Neural progenitor cell (in vitro differentiated cells): ENCODE measurements around the gene MYRIP. TPM values are rescaled to one million over a fixed set of nuclear protein-coding genes. Genes with fewer than 3 reads are reported as not detected.

Source experiments
- DNase-seq: peaks from one replicate; pipeline ENCODE4 v3.0.0-alpha.2; 2016; ENCODE audit warnings: low spot score
- H2AFZ ChIP-seq: fragments of 200-600 bp; sonication (generic); replicated peaks from 2 replicates; pipeline ENCODE4 v1.6.1; 2016; ENCODE audit warnings: antibody characterized with exemption
- H3F3A ChIP-seq: fragments of 200-600 bp; sonication (generic); 2 replicates; pipeline ENCODE4 v1.6.1; 2016; ENCODE audit warnings: antibody characterized with exemption, low read depth
- H3K27ac ChIP-seq: fragments of 200-600 bp; sonication (generic); 2 replicates; pipeline ENCODE4 v1.5.1; 2016; ENCODE audit warnings: mild to moderate bottlenecking
- H3K27me3 ChIP-seq: fragments of 200-600 bp; sonication (generic); 2 replicates; pipeline ENCODE4 v1.6.1; 2016; ENCODE audit warnings: mild to moderate bottlenecking, moderate library complexity
- H3K36me3 ChIP-seq: fragments of 200-600 bp; sonication (generic); 2 replicates; pipeline ENCODE4 v1.5.1; 2016
- H3K4me1 ChIP-seq: fragments of 200-600 bp; sonication (generic); 2 replicates; pipeline ENCODE4 v1.6.1; 2016; ENCODE audit warnings: mixed run types
- H3K4me2 ChIP-seq: fragments of 200-600 bp; sonication (generic); 2 replicates; pipeline ENCODE4 v1.6.1; 2016
- H3K4me3 ChIP-seq: fragments of 200-600 bp; sonication (generic); 2 replicates; pipeline ENCODE4 v1.5.1; 2016
- H3K79me2 ChIP-seq: fragments of 200-600 bp; sonication (generic); 2 replicates; pipeline ENCODE4 v1.6.1; 2016; ENCODE audit warnings: low read depth
- H3K9ac ChIP-seq: fragments of 200-600 bp; sonication (generic); 2 replicates; pipeline ENCODE4 v1.6.1; 2016
- H3K9me3 ChIP-seq: fragments of 200-600 bp; sonication (generic); 2 replicates; pipeline ENCODE4 v1.5.1; 2016; ENCODE audit warnings: low read depth
- H4K20me1 ChIP-seq: fragments of 200-600 bp; sonication (generic); 2 replicates; pipeline ENCODE4 v1.6.1; 2016; ENCODE audit warnings: low read depth
- H3K27ac Mint-ChIP-seq: 3 replicates; pipeline ENCODE4 v1.8.0; 2021; ENCODE audit warnings: mixed read lengths
- H3K27me3 Mint-ChIP-seq: 2 replicates; pipeline ENCODE4 v1.8.0; 2022; ENCODE audit warnings: low read depth, mild to moderate bottlenecking, inconsistent platforms, moderate library complexity, mixed read lengths; ENCODE audit not compliant: insufficient read depth
- H3K36me3 Mint-ChIP-seq: 3 replicates; pipeline ENCODE4 v1.8.0; 2021; ENCODE audit warnings: mixed read lengths
- H3K4me1 Mint-ChIP-seq: 3 replicates; pipeline ENCODE4 v1.8.0; 2021; ENCODE audit warnings: mixed read lengths
- H3K4me3 Mint-ChIP-seq: 3 replicates; pipeline ENCODE4 v1.8.0; 2021; ENCODE audit warnings: mild to moderate bottlenecking, moderate library complexity, mixed read lengths
- H3K9me3 Mint-ChIP-seq: 3 replicates; pipeline ENCODE4 v1.8.0; 2020; ENCODE audit warnings: mixed read lengths
- CTCF ChIP-seq: fragments of 200-600 bp; sonication (generic); IDR thresholded peaks from 2 replicates; pipeline ENCODE4 v1.5.1; 2017; ENCODE audit warnings: antibody characterized with exemption, mild to moderate bottlenecking
- EZH2 ChIP-seq: fragments of 200-600 bp; sonication (generic); IDR thresholded peaks from 2 replicates; pipeline ENCODE4 v1.6.1; 2017; ENCODE audit warnings: antibody characterized with exemption, mild to moderate bottlenecking, moderate library complexity
- EZH2phosphoT487 ChIP-seq: fragments of 200-600 bp; sonication (generic); IDR thresholded peaks from 2 replicates; pipeline ENCODE4 v1.6.1; 2017; ENCODE audit warnings: antibody characterized with exemption
- total RNA-seq: library from RNA; depleted of rRNA; stranded (reverse); fragments of >200 nt; gene quantifications from 2 replicates; pipeline ENCODE4 v1.2.3, GENCODE V29; 2015; ENCODE audit warnings: low replicate concordance

MYRIP gene
- total RNA-seq, 1 donor from 2014 or later = 0.62 TPM

- Mint-ChIP-seq H3K4me1 (no peaks in the 10 kb centered on the region), H3K27ac (no peak overlapping the region), H3K36me3 (no peaks in the 10 kb centered on the region), H3K27me3 (no peaks in the 10 kb centered on the region), H3K4me3 (no peak overlapping the region), H3K9me3 (no peaks in the 10 kb centered on the region)
- peaks cover 5% of the 10 kb centered on the region for H3K4me1 ChIP-seq
- no peak overlapping the region for H3K27ac ChIP-seq
- no peaks in the 10 kb centered on the region for H3K79me2 ChIP-seq
- no peak overlapping the region for H3K4me3 ChIP-seq
- H4K20me1 ChIP-seq = no peaks in the 10 kb centered on the region
- no peak overlapping the region for H3K9ac ChIP-seq
- no peak overlapping the region for H2AFZ ChIP-seq
- H3K4me2 ChIP-seq = no peak overlapping the region
- no peaks in the 10 kb centered on the region for H3K27me3 ChIP-seq
- no peaks in the 10 kb centered on the region for H3K36me3 ChIP-seq
- TF ChIP-seq CTCF = no peak
- TF ChIP-seq EZH2 = no peak
- TF ChIP-seq EZH2phosphoT487 = no peak
- H3F3A ChIP-seq = no peaks in the 10 kb centered on the region
- no peak for DNase-seq
- H3K9me3 ChIP-seq = no peaks in the 10 kb centered on the region
These were observed 277.8 kb downstream of the MYRIP start for GRCh38 chr3:40086890-40087883.

DNA sequence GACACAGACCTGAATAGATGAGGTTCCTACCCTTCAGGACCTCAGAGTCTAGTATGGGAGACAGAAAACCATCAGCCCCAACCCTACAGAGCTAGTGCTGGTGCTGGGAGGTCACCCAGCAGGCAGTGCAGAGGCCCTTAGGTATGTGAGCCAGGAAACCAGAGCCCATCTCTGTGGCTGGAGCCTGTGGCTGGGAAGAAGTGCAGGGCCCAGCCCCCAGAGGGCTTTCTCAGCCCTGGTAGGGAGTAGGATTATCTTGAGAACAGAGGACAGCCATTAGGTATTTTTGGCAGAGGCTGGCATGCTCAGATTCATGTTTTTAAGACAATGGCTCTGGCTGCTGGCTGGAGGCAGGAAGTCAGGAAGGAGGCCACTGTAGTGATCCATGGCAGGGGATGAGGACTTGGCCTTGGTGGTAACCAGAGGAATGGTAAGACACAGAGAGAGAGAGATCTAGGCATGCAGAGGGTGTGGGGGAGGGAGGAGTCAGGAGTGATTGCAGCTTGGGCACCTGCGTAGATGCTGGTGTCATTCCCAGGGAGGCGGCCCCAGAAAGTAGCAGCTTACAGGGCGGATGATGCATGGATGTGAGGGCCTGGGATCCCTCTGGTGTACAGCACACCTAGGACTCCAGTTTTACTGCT lies 279.2 kb downstream of the MYRIP start:
- Mint-ChIP-seq H3K36me3 (no peaks in the 10 kb centered on the region), H3K27ac (no peak overlapping the region), H3K4me1 (no peaks in the 10 kb centered on the region), H3K4me3 (no peak overlapping the region), H3K9me3 (no peaks in the 10 kb centered on the region), H3K27me3 (no peaks in the 10 kb centered on the region)
- DNase-seq = no peak
- H3K79me2 ChIP-seq = no peaks in the 10 kb centered on the region
- H2AFZ ChIP-seq = no peak overlapping the region
- H3K9ac ChIP-seq = no peak overlapping the region
- no peaks in the 10 kb centered on the region for H3K36me3 ChIP-seq
- H3K4me1 ChIP-seq = peaks cover 5% of the 10 kb centered on the region
- H3F3A ChIP-seq = no peaks in the 10 kb centered on the region
- no peak overlapping the region for H3K27ac ChIP-seq
- no peaks in the 10 kb centered on the region for H4K20me1 ChIP-seq
- H3K4me3 ChIP-seq = no peak overlapping the region
- H3K27me3 ChIP-seq = no peaks in the 10 kb centered on the region
- no peak for TF ChIP-seq CTCF
- no peak for TF ChIP-seq EZH2
- TF ChIP-seq EZH2phosphoT487 = no peak
- no peaks in the 10 kb centered on the region for H3K9me3 ChIP-seq
- no peak overlapping the region for H3K4me2 ChIP-seq

GRCh38 chr3:40096661-40097111 lies 287.3 kb downstream of the MYRIP start:
- Histone ChIP-seq H3K36me3 (no peaks in the 10 kb centered on the region), H3K27me3 (no peaks in the 10 kb centered on the region), H3K4me3 (no peak overlapping the region), H3K4me2 (no peak overlapping the region), H4K20me1 (no peaks in the 10 kb centered on the region), H3F3A (no peaks in the 10 kb centered on the region), H3K4me1 (no peaks in the 10 kb centered on the region), H3K9me3 (no peaks in the 10 kb centered on the region), H2AFZ (no peak overlapping the region), H3K27ac (no peak overlapping the region), H3K79me2 (no peaks in the 10 kb centered on the region), H3K9ac (no peak overlapping the region)
- Mint-ChIP-seq H3K9me3 (no peaks in the 10 kb centered on the region), H3K4me1 (no peaks in the 10 kb centered on the region), H3K36me3 (no peaks in the 10 kb centered on the region), H3K27me3 (peaks cover 2% of the 10 kb centered on the region), H3K27ac (no peak overlapping the region), H3K4me3 (no peak overlapping the region)
- no peak for DNase-seq
- no peak for TF ChIP-seq EZH2
- TF ChIP-seq CTCF = no peak
- TF ChIP-seq EZH2phosphoT487 = no peak
